Lower leg skin (tissue), 4 donors: ENCODE data around the gene IP6K2. TPM values are rescaled to one million over a fixed set of nuclear protein-coding genes. Genes with fewer than 3 reads are reported as not detected.

ENCODE experiments used
- DNase-seq, 2 donors: peaks; one replicate each; pipeline ENCODE4 v3.0.0-alpha.2; 2019; ENCODE audit warnings: low spot score in 2 of 2
- H3K4me3 ChIP-seq: fragments of 200-600 bp; sonication (generic); 2 replicates; pipeline ENCODE4 v1.5.1; 2017; ENCODE audit warnings: mild to moderate bottlenecking, low read depth; ENCODE audit not compliant: poor library complexity, severe bottlenecking
- CTCF ChIP-seq, 3 donors: fragments of 450-650 bp; IDR thresholded peaks; one replicate each; pipeline ENCODE4 v1.5.1; 2016; ENCODE audit warnings: antibody characterized with exemption in 3 of 3, mild to moderate bottlenecking in 3 of 3, moderate library complexity in 2 of 3
- POLR2A ChIP-seq, 2 donors: fragments of 450-650 bp; IDR thresholded peaks; one replicate each; pipeline ENCODE4 v1.6.1; 2016 to 2017; ENCODE audit warnings: antibody characterized with exemption in 2 of 2, mild to moderate bottlenecking in 1 of 2, moderate library complexity in 1 of 2
- WGBS, 2 donors: methylation state at CpG; one replicate each; pipeline ENCODE4 v1.1.5; 2018; 5-methylcytosine and 5-hydroxymethylcytosine counted together
- intact Hi-C: fragments of 100-400 bp; cut with DNase I; formaldehyde crosslinking; loops from one replicate; pipeline ENCODE4 v1.15.0; 2023; ENCODE audit warnings: low total_unique reads
- total RNA-seq, 4 donors: library from RNA; depleted of rRNA; stranded (reverse); fragments of >200 nt; gene quantifications; one replicate each; pipeline ENCODE4 v1.1.0, GENCODE V29; 2016

Gene IP6K2
- total RNA-seq, 4 donors from 2014 or later = 142 to 304 (median 187) TPM

- DNase-seq = no peak
- 65 to 69% methylated on average over 8 of the region's 8 CpGs for WGBS, 2 donors
- TF ChIP-seq POLR2A (IDR thresholded peaks at IDR 0.05) (no peak), CTCF (IDR thresholded peaks at IDR 0.05) (no peak)
- intact Hi-C loops = no loop called here
- no peak overlapping the region for H3K4me3 ChIP-seq
These were observed 33.0 kb downstream of the IP6K2 start for GRCh38 chr3:48684054-48684349.

- no peak overlapping the region for H3K4me3 ChIP-seq
- no peak for DNase-seq
- WGBS, 2 donors = 85 to 91% methylated on average over 9 of the region's 9 CpGs
- intact Hi-C loops = no loop called here
- TF ChIP-seq POLR2A (IDR thresholded peaks at IDR 0.05) (no peak), CTCF (IDR thresholded peaks at IDR 0.05) (no peak)
These were observed 34.2 kb downstream of the IP6K2 start for GRCh38 chr3:48682786-48683185.

- TF ChIP-seq POLR2A (IDR thresholded peaks at IDR 0.05) = no peak
- TF ChIP-seq CTCF (IDR thresholded peaks at IDR 0.05) = no peak
- WGBS, 2 donors = 94 to 97% methylated on average over 14 to 16 of the region's 17 CpGs
- intact Hi-C loops = no loop called here
- H3K4me3 ChIP-seq = no peak overlapping the region
- no peak for DNase-seq
These were observed 34.9 kb downstream of the IP6K2 start for GRCh38 chr3:48681974-48682610.

GRCh38 chr3:48681541-48681880, 35.5 kb downstream of the IP6K2 start:
- WGBS, 2 donors = 99 to 100% methylated on average over 7 of the region's 7 CpGs
- TF ChIP-seq CTCF (IDR thresholded peaks at IDR 0.05) = no peak
- TF ChIP-seq POLR2A (IDR thresholded peaks at IDR 0.05) = no peak
- DNase-seq = no peak
- intact Hi-C loops = no loop called here
- no peak overlapping the region for H3K4me3 ChIP-seq

DNA sequence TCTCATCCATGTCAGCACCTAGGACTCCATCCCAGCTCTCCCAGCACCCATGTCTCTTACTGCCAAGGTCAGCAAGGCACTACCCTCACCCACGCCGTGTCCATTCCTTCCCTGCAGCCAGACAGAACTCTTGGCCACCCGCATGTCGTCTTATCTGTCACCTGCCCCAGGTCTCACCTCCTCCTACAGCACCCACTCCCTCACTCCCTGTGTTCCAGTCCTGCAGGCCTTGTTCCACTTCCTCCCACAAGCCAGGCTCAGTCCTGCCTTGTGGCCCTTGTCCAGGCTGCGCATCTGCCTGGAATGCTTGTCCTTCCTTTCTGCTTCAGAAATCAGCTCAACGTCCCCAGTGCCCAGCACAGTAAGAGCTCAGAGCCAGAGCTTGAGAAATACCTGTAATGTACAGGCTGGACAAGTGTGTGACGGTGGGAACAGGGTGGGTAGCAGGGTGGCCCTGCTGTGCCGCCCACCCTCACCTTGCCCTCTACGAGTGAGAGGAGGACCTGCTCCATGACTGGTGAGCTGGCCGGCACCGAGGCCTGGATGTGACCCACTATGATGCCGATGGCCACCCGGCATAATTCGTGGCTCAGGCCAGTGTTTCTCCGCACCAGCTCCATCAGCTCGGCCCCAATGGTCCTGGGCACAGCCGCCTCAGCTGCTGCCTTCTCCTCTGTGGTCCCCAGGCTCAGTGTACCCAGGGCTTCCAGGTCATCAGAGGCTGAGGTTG, 36.0 kb downstream of the IP6K2 start:
- H3K4me3 ChIP-seq = no peak overlapping the region
- intact Hi-C loops = no loop called here
- DNase-seq = no peak
- TF ChIP-seq CTCF (IDR thresholded peaks at IDR 0.05) (no peak), POLR2A (IDR thresholded peaks at IDR 0.05) (no peak)
- 95 to 96% methylated on average over 17 of the region's 17 CpGs for WGBS, 2 donors
